HepG2 (cell line): ENCODE measurements around the gene ANKLE1. TPM values are rescaled to one million over a fixed set of nuclear protein-coding genes. Genes with fewer than 3 reads are reported as not detected.

Source experiments
- CBX5 ChIP-seq: sonication (generic); formaldehyde crosslinking; IDR thresholded peaks from 2 replicates; pipeline ENCODE4 v1.4.0; 2020; ENCODE audit warnings: missing genetic modification reagents, borderline replicate concordance
- HNRNPL ChIP-seq: fragments of 200-400 bp; formaldehyde crosslinking; IDR thresholded peaks from 2 replicates; pipeline ENCODE4 v1.6.1; 2017; ENCODE audit warnings: mild to moderate bottlenecking, low read depth, low read length
- KAT7 ChIP-seq: IDR thresholded peaks from 2 replicates; pipeline ENCODE4 v1.6.1; 2018; ENCODE audit warnings: borderline replicate concordance, missing compliant biosample characterization
- RBFOX2 ChIP-seq: fragments of 200-400 bp; formaldehyde crosslinking; IDR thresholded peaks from 2 replicates; pipeline ENCODE4 v1.6.1; 2017; ENCODE audit warnings: low read depth, mild to moderate bottlenecking, low read length
- SETDB1 ChIP-seq: sonication (generic); formaldehyde crosslinking; IDR thresholded peaks from 2 replicates; pipeline ENCODE4 v1.5.1; 2020; ENCODE audit warnings: missing genetic modification reagents, mild to moderate bottlenecking, borderline replicate concordance
- SNAPC2 ChIP-seq: sonication (generic); formaldehyde crosslinking; IDR thresholded peaks from 2 replicates; pipeline ENCODE4 v1.8.1; 2022; ENCODE audit warnings: mild to moderate bottlenecking, missing genetic modification reagents
- ZNF432 ChIP-seq: sonication (generic); formaldehyde crosslinking; IDR thresholded peaks from 2 replicates; pipeline ENCODE4 v1.5.0; 2020; ENCODE audit warnings: missing genetic modification reagents, mild to moderate bottlenecking, borderline replicate concordance
- ZNF501 ChIP-seq: sonication (generic); formaldehyde crosslinking; IDR thresholded peaks from 2 replicates; pipeline ENCODE4 v1.5.1; 2020; ENCODE audit warnings: mild to moderate bottlenecking, moderate library complexity, missing genetic modification reagents
- ZNF510 ChIP-seq: sonication (generic); formaldehyde crosslinking; IDR thresholded peaks from 2 replicates; pipeline ENCODE4 v1.4.0; 2020; ENCODE audit warnings: low read depth, mild to moderate bottlenecking, missing genetic modification reagents
- ZNF672 ChIP-seq: sonication (generic); formaldehyde crosslinking; IDR thresholded peaks from 2 replicates; pipeline ENCODE4 v1.8.1; 2022; ENCODE audit warnings: missing genetic modification reagents
- polyA plus RNA-seq, 8 experiments: library from polyadenylated mRNA; depleted of rRNA in 3 of 8; stranded (reverse) in 7 of 8; unstranded in 1 of 8; fragments of >200 nt; fragmentation: Illumina TruSeq in 4 of 8; extraction: Trizol in 4 of 8; gene quantifications; 2 replicates each; pipeline versions ENCODE4 v1.2.1 to v1.2.3, GENCODE V29; 2011 to 2016; ENCODE audit warnings: low read depth in 4 of 8, missing spikeins in 1 of 8, mixed read lengths in 1 of 8; ENCODE audit not compliant: insufficient read depth in 1 of 8
- total RNA-seq, 5 experiments: library from RNA; depleted of rRNA; stranded (reverse); fragments of >200 nt; fragmentation: Illumina TruSeq; extraction: Trizol; gene quantifications; 2 replicates each; pipeline ENCODE4 v1.2.3, GENCODE V29; 2016; ENCODE audit warnings: low read depth in 1 of 5
- TF ChIP-seq, protein P1 (sequence below): sonication (generic); formaldehyde crosslinking; IDR thresholded peaks from 2 replicates; pipeline ENCODE4 v1.8.0; 2022; ENCODE audit warnings: missing genetic modification reagents, mild to moderate bottlenecking, borderline replicate concordance
- TF ChIP-seq, protein P2 (sequence below): sonication (generic); formaldehyde crosslinking; IDR thresholded peaks from 2 replicates; pipeline ENCODE4 v1.9.0; 2022; ENCODE audit warnings: missing genetic modification reagents, mild to moderate bottlenecking, borderline replicate concordance
- TF ChIP-seq, protein P3 (sequence below): IDR thresholded peaks from 2 replicates; pipeline ENCODE4 v1.6.1; 2016; ENCODE audit warnings: low read depth
- TF ChIP-seq, protein P4 (sequence below): sonication (generic); formaldehyde crosslinking; IDR thresholded peaks from 2 replicates; pipeline ENCODE4 v1.5.1; 2020; ENCODE audit warnings: mild to moderate bottlenecking, missing genetic modification reagents, moderate library complexity
- TF ChIP-seq, protein P5 (sequence below): sonication (generic); formaldehyde crosslinking; IDR thresholded peaks from 2 replicates; pipeline ENCODE4 v1.4.0; 2020; ENCODE audit warnings: missing genetic modification reagents, borderline replicate concordance

The ANKLE1 gene
- total and polyA plus RNA-seq, 2 of the 13 experiments (the other 11 are each of a cell fraction or from before 2014, with no cell fraction given): 0.69 to 1.5 TPM

DNA sequence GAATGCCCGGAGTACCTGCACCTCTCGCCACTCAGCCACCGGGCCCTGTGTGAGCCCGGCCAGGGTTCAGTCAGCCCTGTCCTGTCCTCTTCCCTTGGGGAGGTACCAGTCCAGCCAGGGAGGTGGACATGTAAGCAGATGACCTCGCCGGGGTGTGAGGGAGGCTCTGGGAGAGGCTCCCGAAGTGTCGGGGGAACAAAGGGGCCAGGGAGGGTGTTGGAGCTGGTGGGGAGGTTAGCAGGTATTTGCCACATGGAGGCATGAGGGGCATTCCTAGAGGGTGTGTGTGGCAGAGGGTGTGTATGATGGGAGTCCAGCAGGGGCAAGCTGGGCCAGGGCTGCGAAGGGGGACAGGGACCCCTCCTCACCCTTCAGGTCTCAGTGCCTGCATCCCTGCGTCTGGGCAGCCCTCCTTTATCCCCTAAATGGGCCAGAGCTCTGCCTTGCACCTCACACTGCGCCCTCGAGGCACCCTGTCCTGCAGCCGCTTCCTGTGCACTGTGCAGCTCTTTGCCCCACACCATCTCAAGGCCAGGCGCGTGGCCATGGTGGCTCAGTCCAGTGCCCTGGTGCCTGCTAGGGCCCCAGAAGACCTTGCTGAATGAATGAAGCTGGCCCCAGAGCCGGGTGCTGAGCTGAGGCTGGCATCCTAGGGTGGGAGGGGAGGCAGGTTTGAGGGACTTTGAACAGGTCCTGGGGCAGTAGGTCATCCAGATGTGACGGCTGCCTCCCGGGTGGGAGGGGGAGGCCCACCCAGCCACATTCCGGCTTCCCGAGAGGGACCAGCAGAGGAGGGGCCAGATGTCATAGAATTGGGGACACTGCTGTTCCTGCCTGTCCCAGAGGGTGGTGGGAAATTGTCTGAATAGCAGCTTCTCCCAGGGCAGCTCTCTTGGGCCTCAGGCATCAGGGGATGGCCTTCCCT lies 30.8 kb downstream of the ANKLE1 start (continued):
- 0 out of 2 replicates have a peak, but pooled peaks have one; percentile 24 for TF ChIP-seq HNRNPL
- no peak for TF ChIP-seq ZNF432 (CRISPR knock-in tag)
- 0 out of 2 replicates have a peak, but pooled peaks have one; percentile 6 for TF ChIP-seq ZNF501 (CRISPR knock-in tag)
- no peak for TF ChIP-seq SNAPC2 (CRISPR knock-in tag)
- no peak for TF ChIP-seq CBX5 (CRISPR knock-in tag)
- TF ChIP-seq ZNF672 (CRISPR knock-in tag): no peak
- TF ChIP-seq, protein P1, sequence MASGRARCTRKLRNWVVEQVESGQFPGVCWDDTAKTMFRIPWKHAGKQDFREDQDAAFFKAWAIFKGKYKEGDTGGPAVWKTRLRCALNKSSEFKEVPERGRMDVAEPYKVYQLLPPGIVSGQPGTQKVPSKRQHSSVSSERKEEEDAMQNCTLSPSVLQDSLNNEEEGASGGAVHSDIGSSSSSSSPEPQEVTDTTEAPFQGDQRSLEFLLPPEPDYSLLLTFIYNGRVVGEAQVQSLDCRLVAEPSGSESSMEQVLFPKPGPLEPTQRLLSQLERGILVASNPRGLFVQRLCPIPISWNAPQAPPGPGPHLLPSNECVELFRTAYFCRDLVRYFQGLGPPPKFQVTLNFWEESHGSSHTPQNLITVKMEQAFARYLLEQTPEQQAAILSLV (CRISPR knock-in tag): no peak
- TF ChIP-seq RBFOX2: peak; percentile 37; the same call in 1 of the 2 replicates
- TF ChIP-seq, protein P2, sequence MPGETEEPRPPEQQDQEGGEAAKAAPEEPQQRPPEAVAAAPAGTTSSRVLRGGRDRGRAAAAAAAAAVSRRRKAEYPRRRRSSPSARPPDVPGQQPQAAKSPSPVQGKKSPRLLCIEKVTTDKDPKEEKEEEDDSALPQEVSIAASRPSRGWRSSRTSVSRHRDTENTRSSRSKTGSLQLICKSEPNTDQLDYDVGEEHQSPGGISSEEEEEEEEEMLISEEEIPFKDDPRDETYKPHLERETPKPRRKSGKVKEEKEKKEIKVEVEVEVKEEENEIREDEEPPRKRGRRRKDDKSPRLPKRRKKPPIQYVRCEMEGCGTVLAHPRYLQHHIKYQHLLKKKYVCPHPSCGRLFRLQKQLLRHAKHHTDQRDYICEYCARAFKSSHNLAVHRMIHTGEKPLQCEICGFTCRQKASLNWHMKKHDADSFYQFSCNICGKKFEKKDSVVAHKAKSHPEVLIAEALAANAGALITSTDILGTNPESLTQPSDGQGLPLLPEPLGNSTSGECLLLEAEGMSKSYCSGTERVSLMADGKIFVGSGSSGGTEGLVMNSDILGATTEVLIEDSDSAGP (CRISPR knock-in tag): 0 out of 2 replicates have a peak, but pooled peaks have one; percentile 34
- TF ChIP-seq, protein P3, sequence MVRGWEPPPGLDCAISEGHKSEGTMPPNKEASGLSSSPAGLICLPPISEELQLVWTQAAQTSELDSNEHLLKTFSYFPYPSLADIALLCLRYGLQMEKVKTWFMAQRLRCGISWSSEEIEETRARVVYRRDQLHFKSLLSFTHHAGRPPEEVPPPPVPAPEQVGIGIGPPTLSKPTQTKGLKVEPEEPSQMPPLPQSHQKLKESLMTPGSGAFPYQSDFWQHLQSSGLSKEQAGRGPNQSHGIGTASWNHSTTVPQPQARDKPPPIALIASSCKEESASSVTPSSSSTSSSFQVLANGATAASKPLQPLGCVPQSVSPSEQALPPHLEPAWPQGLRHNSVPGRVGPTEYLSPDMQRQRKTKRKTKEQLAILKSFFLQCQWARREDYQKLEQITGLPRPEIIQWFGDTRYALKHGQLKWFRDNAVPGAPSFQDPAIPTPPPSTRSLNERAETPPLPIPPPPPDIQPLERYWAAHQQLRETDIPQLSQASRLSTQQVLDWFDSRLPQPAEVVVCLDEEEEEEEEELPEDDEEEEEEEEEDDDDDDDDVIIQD (CRISPR knock-in tag): no peak
- TF ChIP-seq, protein P4, sequence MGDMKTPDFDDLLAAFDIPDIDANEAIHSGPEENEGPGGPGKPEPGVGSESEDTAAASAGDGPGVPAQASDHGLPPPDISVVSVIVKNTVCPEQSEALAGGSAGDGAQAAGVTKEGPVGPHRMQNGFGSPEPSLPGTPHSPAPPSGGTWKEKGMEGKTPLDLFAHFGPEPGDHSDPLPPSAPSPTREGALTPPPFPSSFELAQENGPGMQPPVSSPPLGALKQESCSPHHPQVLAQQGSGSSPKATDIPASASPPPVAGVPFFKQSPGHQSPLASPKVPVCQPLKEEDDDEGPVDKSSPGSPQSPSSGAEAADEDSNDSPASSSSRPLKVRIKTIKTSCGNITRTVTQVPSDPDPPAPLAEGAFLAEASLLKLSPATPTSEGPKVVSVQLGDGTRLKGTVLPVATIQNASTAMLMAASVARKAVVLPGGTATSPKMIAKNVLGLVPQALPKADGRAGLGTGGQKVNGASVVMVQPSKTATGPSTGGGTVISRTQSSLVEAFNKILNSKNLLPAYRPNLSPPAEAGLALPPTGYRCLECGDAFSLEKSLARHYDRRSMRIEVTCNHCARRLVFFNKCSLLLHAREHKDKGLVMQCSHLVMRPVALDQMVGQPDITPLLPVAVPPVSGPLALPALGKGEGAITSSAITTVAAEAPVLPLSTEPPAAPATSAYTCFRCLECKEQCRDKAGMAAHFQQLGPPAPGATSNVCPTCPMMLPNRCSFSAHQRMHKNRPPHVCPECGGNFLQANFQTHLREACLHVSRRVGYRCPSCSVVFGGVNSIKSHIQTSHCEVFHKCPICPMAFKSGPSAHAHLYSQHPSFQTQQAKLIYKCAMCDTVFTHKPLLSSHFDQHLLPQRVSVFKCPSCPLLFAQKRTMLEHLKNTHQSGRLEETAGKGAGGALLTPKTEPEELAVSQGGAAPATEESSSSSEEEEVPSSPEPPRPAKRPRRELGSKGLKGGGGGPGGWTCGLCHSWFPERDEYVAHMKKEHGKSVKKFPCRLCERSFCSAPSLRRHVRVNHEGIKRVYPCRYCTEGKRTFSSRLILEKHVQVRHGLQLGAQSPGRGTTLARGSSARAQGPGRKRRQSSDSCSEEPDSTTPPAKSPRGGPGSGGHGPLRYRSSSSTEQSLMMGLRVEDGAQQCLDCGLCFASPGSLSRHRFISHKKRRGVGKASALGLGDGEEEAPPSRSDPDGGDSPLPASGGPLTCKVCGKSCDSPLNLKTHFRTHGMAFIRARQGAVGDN (CRISPR knock-in tag): peak; percentile 54
- TF ChIP-seq ZNF510 (CRISPR knock-in tag): no peak
- TF ChIP-seq, protein P5, sequence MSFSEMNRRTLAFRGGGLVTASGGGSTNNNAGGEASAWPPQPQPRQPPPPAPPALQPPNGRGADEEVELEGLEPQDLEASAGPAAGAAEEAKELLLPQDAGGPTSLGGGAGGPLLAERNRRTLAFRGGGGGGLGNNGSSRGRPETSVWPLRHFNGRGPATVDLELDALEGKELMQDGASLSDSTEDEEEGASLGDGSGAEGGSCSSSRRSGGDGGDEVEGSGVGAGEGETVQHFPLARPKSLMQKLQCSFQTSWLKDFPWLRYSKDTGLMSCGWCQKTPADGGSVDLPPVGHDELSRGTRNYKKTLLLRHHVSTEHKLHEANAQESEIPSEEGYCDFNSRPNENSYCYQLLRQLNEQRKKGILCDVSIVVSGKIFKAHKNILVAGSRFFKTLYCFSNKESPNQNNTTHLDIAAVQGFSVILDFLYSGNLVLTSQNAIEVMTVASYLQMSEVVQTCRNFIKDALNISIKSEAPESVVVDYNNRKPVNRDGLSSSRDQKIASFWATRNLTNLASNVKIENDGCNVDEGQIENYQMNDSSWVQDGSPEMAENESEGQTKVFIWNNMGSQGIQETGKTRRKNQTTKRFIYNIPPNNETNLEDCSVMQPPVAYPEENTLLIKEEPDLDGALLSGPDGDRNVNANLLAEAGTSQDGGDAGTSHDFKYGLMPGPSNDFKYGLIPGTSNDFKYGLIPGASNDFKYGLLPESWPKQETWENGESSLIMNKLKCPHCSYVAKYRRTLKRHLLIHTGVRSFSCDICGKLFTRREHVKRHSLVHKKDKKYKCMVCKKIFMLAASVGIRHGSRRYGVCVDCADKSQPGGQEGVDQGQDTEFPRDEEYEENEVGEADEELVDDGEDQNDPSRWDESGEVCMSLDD: no peak
- TF ChIP-seq SETDB1 (CRISPR knock-in tag): no peak
- no peak for TF ChIP-seq KAT7 (CRISPR knock-in tag)
